Inflammatory macrophage treated with lipopolysaccharide for 1 hour (primary cell): ENCODE measurements around the gene LAMC3.
"Not testable (repeated sequence)": the region's sequence is repeated elsewhere in the genome, so short reads cannot be mapped to it uniquely, and the experiment has no call there.

Source experiments
- DNase-seq, 2 donors: peaks; one replicate each; pipeline ENCODE4 v3.0.0-alpha.2; 2020 to 2022

Gene LAMC3

DNA sequence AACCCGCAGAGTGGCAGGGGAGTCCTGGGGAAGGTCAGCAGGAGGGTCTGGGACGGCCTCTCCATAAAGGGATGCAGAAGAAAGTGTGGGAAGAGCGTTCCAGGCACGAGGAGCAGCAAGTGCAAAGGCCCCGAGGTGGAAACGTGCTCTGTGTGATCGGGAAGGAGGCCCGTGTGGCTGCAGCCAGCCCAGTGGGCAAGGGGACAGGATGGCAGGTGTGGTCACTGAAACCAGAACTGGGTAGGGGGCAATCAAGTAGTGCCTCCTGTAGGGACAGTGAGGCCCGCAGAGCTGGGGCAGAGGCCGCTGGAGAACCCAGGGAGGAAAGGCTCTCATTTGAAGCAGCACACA, 16.3 kb upstream of the LAMC3 start:
- DNase-seq = no peak

DNA sequence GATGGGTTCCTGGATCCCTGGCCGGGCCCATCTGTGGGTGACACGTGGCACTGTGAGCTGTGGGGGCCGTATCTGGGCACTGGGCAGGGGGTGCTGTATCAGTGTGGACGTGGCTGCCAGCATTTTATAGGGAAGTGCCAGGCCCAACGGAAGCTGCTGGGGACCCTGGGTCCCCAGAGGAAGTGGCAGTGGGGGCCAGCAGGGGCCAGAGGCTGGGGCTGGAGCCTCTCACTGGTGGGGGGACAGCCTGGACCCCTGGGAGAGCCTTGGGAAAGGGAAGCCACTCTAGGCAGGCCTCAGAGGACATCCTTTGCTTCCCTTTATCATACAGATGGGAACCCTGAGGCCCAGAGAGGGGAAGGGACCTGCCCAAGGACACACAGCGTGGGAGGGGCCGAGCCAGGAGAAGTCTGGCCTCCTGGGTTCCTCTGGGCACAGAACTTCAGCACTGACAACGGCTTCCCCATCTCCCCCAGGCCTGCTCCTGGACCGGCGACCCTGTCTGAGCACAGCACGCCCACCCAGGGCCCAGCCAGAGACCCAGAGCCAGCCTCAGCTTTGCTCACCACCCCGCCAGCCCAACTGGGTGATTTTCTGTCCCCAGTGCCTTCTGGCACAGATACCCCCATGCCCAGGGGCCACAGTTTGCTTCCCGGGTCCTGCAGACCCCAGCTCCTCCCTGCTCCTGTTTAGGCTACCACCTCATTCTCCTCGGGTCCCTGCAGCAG, 15.5 kb upstream of the LAMC3 start:
- DNase-seq = no peak

DNA sequence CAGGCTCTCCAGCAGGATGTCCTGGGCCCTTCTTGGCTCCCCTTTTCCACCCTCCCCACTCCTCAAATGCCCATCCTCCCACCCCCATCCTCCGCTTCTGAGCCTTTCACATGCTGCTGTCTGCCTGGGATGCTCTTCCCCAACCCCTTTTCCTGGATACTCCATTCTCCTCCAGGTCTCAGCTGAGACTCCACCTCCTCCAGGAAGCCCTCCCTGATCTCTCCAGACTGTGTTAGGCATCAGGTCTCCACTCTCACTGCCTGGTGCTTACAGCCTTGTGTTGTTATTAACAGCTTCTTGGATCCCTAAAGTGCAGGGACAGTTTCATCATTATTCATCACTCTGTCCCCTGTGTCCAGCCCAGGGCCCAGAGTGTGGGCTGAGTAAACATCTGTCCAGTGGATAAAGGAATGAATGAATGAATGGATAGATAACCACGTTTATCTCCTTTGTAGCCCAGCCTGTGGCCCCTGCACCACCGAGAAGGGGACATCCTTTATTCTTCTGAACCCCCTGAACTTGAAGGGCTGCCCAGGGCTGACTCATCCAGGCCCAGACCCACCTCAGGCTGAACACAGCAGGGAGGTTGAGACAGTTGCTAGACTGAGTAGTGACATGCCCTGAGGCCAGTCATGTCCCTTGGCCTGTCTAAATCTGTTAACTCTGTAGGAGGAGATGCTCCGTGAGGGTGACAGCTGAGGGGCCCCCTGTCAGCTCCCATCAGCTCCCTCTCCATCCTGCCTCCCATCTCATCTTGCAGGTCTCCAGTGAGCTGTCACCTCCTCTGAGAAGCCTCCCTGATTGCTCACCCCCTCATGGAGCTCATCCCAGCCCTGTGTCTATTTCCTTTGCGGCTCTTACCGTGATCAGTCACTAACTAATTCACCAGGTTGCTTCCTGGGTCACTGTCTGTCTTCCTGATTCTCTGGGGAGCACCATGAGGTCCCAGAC, 14.6 kb upstream of the LAMC3 start:
- no peak for DNase-seq

DNA sequence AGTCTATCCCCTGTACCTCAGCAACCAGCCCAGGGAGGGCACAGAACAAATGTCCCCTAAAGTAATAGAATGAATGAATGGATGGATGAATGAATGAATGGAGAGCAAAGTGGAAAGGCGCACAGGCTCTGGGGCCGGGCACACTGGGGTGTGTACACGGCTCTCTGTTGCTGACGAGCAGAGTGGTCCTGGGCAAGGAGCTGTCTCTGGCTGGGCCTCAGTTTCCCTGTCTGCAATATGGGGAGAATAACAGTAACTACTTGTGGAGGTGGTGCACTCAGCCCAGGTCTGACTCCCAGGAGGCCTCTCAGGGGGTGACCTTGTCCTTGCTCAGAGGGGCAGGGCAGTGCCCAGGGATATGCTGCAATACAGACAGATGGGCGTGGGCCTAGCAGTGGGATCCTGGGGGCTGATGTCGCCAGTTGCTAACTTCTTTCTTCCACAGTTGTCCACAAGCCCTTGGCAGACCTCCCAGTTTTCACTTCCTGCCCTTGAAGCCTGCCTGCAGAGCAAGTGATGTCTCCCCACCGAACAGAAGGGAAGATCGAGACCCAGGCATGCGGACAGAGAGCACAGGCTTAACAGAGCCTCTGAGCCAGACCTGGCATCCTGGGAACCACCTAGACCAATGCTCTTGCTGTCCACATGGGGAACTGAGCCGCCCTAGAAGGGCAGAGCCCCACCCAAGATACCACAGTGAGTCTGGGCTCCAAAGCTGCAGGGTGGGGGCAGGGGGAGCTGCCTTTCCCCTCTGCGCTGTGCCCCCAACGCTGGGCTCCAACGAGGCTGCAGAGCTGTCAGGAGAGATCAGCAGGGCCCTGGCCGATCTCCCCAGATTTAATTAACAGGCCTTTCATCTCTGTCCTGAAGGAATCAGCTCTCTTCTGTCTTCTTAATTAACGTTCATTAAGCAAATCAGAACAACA, 13.6 kb upstream of the LAMC3 start:
- DNase-seq = peak; percentile 16 to 40

DNA sequence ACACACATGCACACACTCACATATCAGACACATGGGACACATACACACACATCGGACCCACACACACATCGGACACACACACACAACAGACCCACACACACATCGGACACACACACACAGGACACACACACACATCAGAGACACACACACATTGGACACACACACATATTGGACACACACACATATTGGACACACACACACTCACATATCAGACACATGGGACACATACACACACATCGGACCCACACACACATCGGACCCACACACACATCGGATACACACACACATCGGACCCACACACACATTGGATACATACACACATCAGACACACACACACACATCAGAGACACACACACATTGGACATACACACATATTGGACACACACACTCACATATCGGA, 12.8 kb upstream of the LAMC3 start:
- no peak for DNase-seq

DNA sequence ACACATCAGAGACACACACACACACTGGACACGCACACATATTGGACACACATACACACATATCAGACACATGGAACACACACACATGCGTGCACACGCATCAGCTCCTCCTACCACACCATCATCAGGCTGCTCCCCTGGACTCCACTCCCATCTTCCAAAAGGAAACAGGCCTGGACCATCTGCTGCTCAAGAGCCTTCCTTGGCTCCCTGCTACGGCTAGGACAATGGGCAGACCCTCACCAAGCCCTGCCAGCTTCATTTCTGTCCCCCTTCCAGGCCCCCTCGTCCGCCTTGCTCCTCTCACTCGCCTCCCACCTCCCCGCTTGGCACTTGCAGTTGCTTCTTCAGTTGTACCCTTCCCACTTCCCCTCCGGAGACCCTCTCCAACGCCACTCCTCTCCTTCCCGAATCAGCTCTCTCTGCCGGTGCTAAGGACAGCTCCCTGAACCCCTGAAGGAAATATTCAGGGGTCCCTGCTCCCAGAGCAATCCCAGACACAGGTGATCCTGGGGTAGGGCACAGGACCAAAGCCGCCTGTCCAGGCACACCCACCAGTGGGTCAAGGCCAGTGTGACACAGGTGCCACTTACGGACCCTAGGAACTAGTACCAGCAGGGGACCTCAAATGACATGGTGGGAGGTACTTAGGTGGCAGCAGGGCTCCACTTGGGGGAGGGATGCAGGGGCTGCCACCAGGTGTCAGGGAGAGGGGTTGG, 12.1 kb upstream of the LAMC3 start:
- DNase-seq = no peak

DNA sequence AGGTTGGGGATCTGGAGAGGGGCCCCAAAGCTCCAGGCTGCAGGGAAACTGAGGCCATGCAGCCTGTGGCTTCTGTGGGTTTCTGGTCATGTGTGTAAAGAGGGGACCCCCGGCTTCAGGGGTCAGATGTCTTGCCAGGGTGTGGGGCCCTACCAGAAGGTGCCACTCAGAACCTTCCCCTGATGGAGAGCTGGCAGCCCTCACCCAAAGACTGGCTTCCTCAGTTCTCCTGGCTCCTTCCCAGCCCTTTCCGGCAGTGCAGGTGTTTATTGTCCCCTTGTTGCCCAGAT, 11.6 kb upstream of the LAMC3 start:
- DNase-seq = no peak

DNA sequence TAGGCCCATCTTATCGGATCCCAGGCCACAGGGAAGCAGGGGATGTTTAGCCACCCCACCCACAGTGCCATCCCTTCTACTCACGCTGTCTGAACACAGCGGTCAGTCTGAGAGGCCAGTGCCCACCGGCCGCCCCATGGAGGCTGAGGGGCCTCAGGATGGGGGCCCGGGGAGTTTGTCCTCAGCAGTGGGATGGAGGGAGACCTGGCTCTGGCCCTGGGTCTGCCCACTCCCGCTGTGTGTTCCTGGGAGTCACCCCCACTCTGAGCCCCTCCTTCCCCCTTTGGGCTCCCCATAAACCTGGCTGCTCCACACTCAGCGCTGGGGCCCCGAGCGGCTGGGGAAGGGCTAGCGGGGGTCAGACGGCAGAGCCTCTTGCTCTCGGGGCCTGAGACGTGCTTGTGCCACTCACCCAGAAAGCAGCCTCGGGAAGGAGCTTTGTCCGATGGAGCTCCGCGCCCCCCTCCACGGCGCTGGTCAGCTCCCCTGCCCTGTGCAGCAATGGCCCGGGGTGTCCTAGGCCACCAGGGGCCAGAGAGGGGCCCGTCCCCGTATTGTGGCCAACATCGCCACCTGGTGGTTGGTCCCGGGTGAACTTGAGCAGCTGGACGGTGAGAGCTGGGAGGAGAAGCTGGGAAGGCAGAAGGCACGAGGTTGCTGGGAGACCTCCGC, 10.9 kb upstream of the LAMC3 start:
- DNase-seq = peak; percentile 55 to 92

DNA sequence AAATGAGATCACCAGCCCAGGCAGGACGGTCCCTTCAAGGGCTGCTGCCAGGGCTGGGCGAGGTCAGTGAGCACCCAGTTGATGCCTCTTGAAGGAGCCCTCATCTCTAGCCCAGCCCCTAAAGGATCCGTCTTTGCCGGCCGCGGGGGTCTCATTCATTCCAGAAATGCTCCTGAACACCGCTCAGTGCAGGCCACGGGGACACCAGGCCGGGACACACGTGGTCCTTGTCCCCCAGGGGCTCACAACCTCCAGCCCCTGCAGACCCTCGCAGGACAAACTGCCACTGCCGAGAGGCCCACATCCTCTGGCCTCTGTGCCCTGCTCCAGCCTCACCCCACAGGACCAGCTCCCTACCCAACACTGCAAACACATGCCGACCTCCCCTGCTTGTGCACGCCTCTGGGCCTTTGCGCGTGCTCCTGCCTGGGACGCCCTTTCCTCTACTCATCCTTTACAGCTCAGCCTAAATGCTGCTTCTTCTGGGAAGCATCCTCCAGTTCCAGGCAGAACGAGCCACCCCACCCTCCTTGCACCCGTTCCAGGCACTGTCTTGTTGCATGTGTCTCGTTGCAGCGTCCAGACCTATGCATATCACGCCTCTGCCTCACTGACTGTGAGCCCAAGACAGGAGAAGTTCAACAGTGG, 10.3 kb upstream of the LAMC3 start:
- DNase-seq = no peak

DNA sequence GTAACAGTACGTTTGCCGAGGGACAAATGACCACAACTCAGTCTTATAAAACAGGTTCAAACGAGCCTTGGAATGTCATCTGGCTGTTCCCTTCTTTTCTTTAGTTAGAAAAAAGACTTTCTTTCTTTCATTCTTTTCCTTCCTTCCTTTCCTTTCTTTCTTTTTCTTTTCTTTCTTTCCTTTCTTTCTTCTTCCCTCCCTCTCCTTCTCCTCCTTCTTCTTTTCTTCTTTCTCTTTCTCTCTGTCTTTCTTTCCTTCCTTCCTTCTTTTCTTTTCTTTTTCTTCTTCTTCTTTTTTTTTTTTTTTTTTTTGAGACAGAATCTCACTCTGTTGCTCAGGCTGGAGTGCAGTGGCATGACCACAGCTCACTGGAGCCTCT, 9.7 kb upstream of the LAMC3 start:
- no peak for DNase-seq

DNA sequence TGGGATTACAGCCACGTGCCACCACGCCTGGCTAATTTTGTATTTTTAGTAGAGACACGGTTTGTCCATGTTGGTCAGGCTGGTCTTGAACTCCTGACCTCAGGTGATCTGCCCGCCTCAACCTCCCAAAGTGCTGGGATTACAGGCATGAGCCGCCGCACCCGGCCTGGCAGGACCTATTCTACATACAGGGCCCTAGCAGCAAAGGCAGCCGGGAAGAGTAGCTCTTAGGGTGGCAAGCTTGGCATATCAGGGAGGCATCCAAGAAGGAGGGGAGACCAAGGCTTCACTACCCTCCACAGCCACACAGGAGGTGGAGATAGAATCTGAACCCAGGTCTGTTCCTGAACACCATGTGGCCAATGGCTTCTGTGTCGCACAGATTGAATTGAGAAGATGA, 8.4 kb upstream of the LAMC3 start:
- DNase-seq = not testable (repeated sequence)

DNA sequence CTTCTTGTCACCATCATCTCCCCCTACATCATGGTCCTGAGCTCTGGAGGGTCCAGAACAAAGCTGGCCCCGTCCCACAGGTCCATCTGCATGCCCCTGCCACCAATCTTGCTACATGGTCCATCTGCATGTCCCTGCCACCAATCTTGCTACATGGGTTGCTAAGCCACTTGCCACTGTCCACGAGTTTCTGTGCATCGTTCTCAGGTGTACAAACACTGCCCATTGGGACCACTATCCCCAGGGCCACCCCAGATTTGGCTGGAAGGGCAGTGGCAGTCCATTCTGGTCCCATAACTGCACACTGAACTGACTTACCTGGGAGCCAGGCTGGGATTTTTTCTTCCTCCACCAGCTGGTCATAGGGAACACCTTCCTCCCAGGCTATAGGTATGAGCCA, 8.0 kb upstream of the LAMC3 start:
- no peak for DNase-seq

DNA sequence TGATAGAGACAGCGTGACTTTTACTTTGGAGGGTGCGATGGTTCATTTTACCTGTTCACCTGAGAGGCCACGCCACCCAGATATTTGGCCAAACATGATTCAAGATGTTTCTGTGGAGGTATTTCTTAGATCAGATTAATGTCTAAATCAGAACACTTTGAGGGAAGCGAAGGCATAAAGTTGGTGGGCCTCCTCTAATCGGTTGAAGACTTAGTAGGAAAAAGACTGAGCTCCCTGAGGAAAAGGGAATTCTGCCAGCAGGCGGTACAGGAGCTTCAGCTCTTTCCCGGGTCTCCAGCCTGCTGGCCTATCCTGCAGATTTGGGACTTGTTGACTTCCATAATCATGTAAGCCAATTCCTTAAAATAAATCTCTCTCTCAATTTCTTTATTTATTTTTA, 7.0 kb upstream of the LAMC3 start:
- DNase-seq = no peak

DNA sequence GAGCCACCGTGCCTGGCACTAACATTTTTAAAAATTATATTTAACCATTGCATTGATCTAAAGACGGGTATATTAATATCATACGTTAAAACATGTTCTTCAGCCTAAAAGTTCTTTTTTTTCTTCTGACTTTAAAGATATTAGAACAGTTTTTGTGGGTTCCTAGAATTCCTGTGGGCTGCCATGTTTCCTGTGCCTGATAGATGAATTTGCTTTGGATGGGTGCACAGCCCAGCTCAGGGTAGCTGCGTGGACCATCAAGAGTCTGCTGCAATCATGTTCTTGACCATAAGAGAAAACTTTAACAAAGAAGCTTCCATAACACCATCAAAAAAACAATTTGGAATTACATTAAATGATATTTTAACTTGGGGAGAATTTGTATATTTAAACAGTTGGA, 2.4 kb upstream of the LAMC3 start:
- no peak for DNase-seq

DNA sequence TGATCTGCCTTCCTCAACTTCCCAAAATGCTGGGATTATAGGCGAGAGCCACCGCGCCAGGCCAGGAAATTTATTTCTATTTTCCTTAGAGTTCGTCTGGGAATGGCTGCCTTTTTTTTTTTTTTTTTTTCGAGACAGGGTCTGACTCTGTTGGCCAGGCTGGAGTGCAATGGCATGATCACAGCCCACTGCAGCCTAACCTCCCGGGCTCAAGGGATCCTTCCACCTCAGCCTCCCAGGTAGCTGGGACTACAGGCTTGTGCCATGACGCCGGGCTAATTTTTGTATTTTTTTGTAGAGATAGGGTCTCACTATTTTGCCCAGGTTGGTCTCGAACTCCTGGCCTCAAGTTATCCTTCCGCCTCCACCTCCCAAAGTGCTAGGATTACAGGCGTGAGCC, 888 bp upstream of the LAMC3 start:
- no peak for DNase-seq

DNA sequence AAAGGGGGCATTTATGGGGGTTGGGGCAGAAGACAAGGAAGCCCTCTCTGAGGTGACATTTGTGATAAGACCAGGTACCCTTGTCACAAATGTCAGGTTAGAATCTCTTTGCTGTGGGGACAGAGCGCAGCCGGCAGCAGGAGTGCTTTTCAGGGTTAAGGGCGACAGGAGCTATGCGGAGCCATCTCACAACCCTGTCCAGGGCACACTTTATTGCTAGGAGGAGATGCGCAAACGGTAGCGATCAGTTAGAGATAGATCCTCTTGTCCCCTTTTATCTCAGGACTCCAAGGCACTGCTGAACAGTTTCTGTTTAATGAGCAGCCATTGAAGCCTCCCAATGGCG, 438 bp upstream of the LAMC3 start:
- DNase-seq = no peak

DNA sequence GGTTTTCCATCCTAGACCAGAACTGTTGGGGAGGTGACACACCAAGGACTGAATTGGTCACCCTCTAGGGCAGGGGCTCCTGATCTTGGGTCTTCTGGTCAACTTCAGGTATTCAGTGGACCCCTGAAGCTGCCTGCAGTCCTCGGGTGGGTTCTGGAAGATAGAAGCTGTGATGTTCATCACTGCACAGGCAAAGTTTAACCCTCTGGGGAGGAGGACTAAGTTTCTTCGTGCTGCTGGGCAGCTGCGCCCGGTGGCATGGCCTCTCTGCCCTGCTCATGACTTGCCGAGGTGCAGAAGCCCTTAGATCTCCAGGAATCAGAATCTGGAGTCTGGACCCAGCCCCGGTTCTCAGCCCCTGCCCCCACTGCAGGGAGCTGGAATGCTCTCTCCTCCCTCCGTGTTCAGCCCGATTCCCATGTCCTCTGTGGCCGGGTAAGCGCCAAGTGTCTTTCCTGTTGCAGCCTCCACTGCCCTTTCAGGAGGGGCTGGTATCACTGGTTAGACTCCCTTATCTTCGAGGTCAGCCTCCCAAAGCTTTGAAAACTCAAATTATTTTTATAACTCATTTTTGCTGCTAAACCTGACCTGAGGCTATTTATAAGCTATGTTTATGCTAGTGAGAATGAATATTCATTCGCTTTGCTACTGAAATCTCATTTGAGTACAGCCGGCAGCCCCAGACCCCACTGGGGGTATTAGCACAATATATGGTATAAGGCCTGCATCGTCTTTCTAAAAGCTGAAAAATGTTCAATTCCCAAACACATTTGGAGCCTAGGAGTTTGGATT, 1.7 kb downstream of the LAMC3 start:
- no peak for DNase-seq

DNA sequence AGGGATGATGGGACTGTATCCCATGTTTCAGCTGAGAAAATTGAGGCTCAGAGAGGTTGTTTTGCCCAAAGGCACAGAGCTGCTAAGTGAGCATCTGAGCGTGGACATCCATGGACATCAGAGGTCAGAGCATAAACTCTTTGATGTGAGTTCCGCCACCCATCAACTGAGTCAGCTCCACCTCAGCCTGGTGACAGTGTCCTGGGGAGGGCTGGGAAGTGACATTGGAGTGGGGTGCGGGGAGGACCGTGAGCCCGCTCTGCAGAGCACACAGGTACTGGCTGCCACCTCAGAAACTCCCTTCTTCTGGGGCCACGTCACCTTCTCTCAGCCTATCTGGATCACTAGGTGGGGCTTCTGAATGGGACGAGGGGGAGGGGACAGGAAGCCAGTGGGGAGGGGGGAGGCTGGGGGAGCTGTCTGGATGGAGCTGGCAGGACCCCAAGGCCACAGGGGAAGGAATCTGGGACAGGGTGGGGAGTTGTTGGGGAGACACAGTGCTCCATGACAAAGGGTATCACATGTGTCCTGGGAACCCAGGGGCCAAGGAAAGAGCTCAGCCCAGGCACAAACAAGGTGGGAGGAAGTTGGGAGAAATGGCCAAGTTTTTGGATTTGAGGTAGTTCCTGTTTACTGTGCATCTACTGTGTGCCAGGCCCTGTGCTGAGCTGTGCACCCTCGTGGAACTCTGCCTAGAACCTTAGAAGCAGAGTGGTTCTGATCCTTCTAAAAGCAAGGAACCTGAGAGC, 2.5 kb downstream of the LAMC3 start:
- DNase-seq = no peak

DNA sequence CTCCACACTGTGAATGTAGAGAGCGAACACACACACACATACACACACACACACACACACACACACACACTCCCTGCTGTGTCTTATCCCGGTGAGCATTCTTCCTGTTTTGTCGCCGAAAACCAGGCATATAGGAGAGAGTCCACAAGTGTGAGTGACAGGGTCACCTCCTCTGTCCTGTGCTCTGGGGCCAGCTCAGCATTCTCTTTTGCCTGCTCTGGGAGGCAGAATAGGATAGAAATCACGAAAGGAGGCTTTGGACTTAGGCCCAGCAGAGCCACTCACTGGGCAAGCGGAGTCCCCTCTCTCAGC, 3.0 kb downstream of the LAMC3 start:
- DNase-seq = no peak

DNA sequence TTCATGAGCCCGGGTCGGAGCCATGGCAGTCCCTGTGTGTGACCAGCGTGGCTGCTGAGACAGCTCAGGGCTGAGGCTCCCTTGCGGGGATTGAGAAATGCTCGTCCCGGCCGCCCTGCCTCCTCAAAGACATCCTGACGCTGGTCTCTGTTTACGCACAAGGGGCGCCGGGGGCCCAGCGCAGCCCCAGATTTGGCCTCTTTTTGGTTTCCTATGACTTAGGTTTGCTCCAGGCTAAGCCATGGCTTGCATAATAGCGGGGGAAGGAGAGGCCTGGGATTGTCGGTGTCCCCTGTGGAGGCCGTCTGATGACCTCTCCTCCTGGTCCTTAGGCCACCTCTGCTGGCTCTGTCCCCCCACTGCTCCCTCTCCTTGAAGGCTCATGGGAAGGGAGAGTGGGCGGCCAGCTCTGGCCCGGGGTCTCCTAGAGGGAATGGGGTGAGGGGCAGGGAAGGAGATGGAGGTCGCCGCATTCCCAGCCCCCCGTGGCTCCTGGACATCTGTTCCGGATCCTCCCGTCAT, 3.5 kb downstream of the LAMC3 start:
- DNase-seq = no peak
